ENCODE measurements around the gene TMEM121.

Gene TMEM121

GRCh38 chr14:105486974-105487448 lies 39.4 kb upstream of the TMEM121 start:
- peak overlapping the region; percentile 26 for H3K4me3 ChIP-seq (ENCODE audit: low read depth, low read length)
- no peak for DNase-seq (ENCODE audit: low read depth)

GRCh38 chr14:105487449-105487985 lies 38.9 kb upstream of the TMEM121 start:
- H3K4me3 ChIP-seq (ENCODE audit: low read depth, low read length) = peak overlapping the region; percentile 26
- no peak for DNase-seq (ENCODE audit: low read depth)

GRCh38 chr14:105487986-105488777 lies 38.2 kb upstream of the TMEM121 start:
- no peak overlapping the region for H3K4me3 ChIP-seq (ENCODE audit: low read depth, low read length)
- DNase-seq (ENCODE audit: low read depth) = no peak

GRCh38 chr14:105488781-105489541 lies 37.4 kb upstream of the TMEM121 start:
- DNase-seq (ENCODE audit: low read depth) = no peak
- no peak overlapping the region for H3K4me3 ChIP-seq (ENCODE audit: low read depth, low read length)

GRCh38 chr14:105489542-105490266 lies 36.7 kb upstream of the TMEM121 start:
- DNase-seq (ENCODE audit: low read depth) = peak; percentile 43
- peak overlapping the region; percentile 68 for H3K4me3 ChIP-seq (ENCODE audit: low read depth, low read length)

GRCh38 chr14:105490267-105490571 lies 36.2 kb upstream of the TMEM121 start:
- no peak for DNase-seq (ENCODE audit: low read depth)
- H3K4me3 ChIP-seq (ENCODE audit: low read depth, low read length) = peak overlapping the region; percentile 68

GRCh38 chr14:105490572-105491365 lies 35.6 kb upstream of the TMEM121 start, which contains the start of gene TEDC1:
TSS of gene TEDC1 (plus strand) at chr14:105491246. CDS start at chr14:105491376, 130 bp downstream.
- peak within 1 kb of the TSS; percentile 68 for H3K4me3 ChIP-seq (ENCODE audit: low read depth, low read length)
- peak; percentile 100 for DNase-seq (ENCODE audit: low read depth)

GRCh38 chr14:105491366-105491973 lies 34.9 kb upstream of the TMEM121 start:
- no peak for DNase-seq (ENCODE audit: low read depth)
- H3K4me3 ChIP-seq (ENCODE audit: low read depth, low read length) = peak overlapping the region; percentile 57

GRCh38 chr14:105492031-105492970 lies 34.1 kb upstream of the TMEM121 start:
- peak overlapping the region; percentile 57 for H3K4me3 ChIP-seq (ENCODE audit: low read depth, low read length)

GRCh38 chr14:105492971-105493871 lies 33.2 kb upstream of the TMEM121 start:
- H3K4me3 ChIP-seq (ENCODE audit: low read depth, low read length) = no peak overlapping the region
- no peak for DNase-seq (ENCODE audit: low read depth)

More at GRCh38 chr14:105492031-105492970, 34.1 kb upstream of the TMEM121 start:
- no peak for DNase-seq (ENCODE audit: low read depth)

- DNase-seq (ENCODE audit: low read depth) = no peak
These were observed 32.3 kb upstream of the TMEM121 start for GRCh38 chr14:105493921-105494605.

GRCh38 chr14:105494606-105494929 lies 31.8 kb upstream of the TMEM121 start:
- H3K4me3 ChIP-seq (ENCODE audit: low read depth, low read length) = no peak overlapping the region
- DNase-seq (ENCODE audit: low read depth) = no peak

More at GRCh38 chr14:105493921-105494605, 32.3 kb upstream of the TMEM121 start:
- H3K4me3 ChIP-seq (ENCODE audit: low read depth, low read length) = no peak overlapping the region

GRCh38 chr14:105495101-105495989 lies 31.0 kb upstream of the TMEM121 start:
- no peak overlapping the region for H3K4me3 ChIP-seq (ENCODE audit: low read depth, low read length)
- no peak for DNase-seq (ENCODE audit: low read depth)

GRCh38 chr14:105495990-105496830 lies 30.2 kb upstream of the TMEM121 start:
- no peak overlapping the region for H3K4me3 ChIP-seq (ENCODE audit: low read depth, low read length)
- no peak for DNase-seq (ENCODE audit: low read depth)
